NCI-H2227 treated with DMSO at 0.1 percent for 48 hours (cell line): ENCODE measurements around the gene SLC44A4.

ENCODE experiments used
- DNase-seq: peaks from one replicate; lab custom pipeline; 2025; lab: John Stamatoyannopoulos, UW

The SLC44A4 gene

GRCh38 chr6:31901415-31901952 is 22.7 kb upstream of the SLC44A4 start:
- DNase-seq = peak; percentile 29

GRCh38 chr6:31900917-31901414 is 22.2 kb upstream of the SLC44A4 start:
- DNase-seq = no peak

- no peak for DNase-seq
These were observed 21.3 kb upstream of the SLC44A4 start for GRCh38 chr6:31899882-31900722.

- DNase-seq = no peak
These were observed 20.4 kb upstream of the SLC44A4 start for GRCh38 chr6:31899215-31899614.

GRCh38 chr6:31898383-31899011 is 19.7 kb upstream of the SLC44A4 start:
- DNase-seq = peak; percentile 53

GRCh38 chr6:31897612-31898382 is 19.0 kb upstream of the SLC44A4 start, which contains the start of gene EHMT2:
Gene EHMT2 (minus strand): TSS chr6:31897698. CDS start chr6:31897677, 21 bp downstream.
- peak; percentile 72 for DNase-seq

GRCh38 chr6:31896856-31897611 is 18.2 kb upstream of the SLC44A4 start:
- no peak for DNase-seq

- no peak for DNase-seq
These were observed 17.7 kb upstream of the SLC44A4 start for GRCh38 chr6:31896493-31896855.

- DNase-seq = no peak
These were observed 14.0 kb upstream of the SLC44A4 start for GRCh38 chr6:31892821-31893220.

GRCh38 chr6:31889331-31889972 is 10.7 kb upstream of the SLC44A4 start:
- DNase-seq = no peak

- no peak for DNase-seq
These were observed 9.8 kb upstream of the SLC44A4 start for GRCh38 chr6:31888276-31889258.

GRCh38 chr6:31887173-31888007 is 8.6 kb upstream of the SLC44A4 start:
- no peak for DNase-seq

GRCh38 chr6:31886541-31886991 is 7.8 kb upstream of the SLC44A4 start:
- no peak for DNase-seq

- DNase-seq = no peak
These were observed 5.8 kb upstream of the SLC44A4 start for GRCh38 chr6:31884528-31885035.

GRCh38 chr6:31883676-31884075 is 4.9 kb upstream of the SLC44A4 start:
- no peak for DNase-seq

GRCh38 chr6:31882344-31882743 is 3.5 kb upstream of the SLC44A4 start:
- no peak for DNase-seq

- DNase-seq = no peak
These were observed 2.5 kb upstream of the SLC44A4 start for GRCh38 chr6:31881136-31881859.

GRCh38 chr6:31880616-31881015 is 1.8 kb upstream of the SLC44A4 start:
- DNase-seq = no peak
